Dermis blood vessel endothelial cell (primary cell): ENCODE results near the gene NFAM1. TPM values are rescaled to one million over a fixed set of nuclear protein-coding genes. Genes with fewer than 3 reads are reported as not detected.
A peak's percentile ranks its signal among the peaks of the same experiment; 100 is the strongest.

Experiments
- DNase-seq: peaks from one replicate; pipeline ENCODE4 v3.0.0; 2010
- total RNA-seq: library from RNA; depleted of rRNA; stranded (reverse); fragments of >200 nt; gene quantifications from 2 replicates; pipeline ENCODE4 v1.2.3, GENCODE V29; 2014

Gene NFAM1
- total RNA-seq, 1 donor from 2014 or later, result not detected

- no peak for DNase-seq
Observed at GRCh38 chr22:42380769-42381551, 51.2 kb downstream of the NFAM1 start.

DNA sequence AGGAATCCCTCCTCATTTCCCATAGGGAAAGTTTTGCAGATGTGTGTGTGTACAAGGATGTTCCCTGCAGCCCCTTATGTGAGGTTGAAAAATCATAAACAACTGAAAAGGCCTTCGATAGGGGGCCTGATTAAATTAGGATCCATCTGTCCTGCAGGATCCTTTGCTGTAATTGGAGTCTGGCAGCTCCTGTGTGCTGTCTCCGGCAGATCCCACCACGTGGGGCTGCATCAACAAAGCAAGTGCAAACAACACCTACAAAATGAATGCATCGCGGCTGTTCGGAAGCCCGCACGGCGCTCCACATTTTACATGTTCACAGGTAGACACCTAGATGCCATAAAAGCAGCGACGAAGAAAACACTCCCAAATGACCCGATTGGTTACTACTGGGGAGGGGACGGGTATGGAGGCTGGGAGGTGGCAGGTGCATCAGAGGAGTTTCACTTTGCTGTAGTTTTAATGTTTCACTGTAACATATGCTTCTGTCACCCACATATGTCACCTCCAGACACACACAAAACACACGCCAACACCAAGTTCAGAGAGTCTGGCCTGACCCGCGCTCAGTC lies 52.2 kb downstream of the NFAM1 start:
- DNase-seq, result no peak

GRCh38 chr22:42376711-42377554 lies 55.3 kb downstream of the NFAM1 start:
- no peak for DNase-seq

- no peak for DNase-seq
Observed at GRCh38 chr22:42375982-42376381, 56.2 kb downstream of the NFAM1 start.

DNA sequence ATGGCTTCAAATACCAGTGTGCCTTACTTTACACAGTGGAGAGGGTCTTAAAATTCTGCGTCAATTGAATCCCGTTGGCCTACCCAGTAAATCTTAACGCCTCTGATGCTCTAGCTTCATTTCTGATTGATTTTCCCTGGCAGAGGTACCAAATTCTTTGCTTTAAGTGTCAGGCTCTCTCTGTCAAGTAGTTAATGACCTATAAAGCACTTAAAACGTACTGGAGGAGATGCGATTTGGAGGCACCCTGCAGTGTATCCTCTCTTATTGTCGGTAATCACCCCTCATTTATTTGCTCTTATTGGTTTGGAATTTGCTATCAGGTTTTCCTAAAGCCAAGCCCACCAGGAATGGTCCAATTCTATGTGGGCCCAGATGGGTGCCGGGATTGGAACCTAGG lies 59.2 kb downstream of the NFAM1 start:
- DNase-seq, result no peak

GRCh38 chr22:42371501-42371900 lies 60.7 kb downstream of the NFAM1 start:
- DNase-seq, result no peak

- no peak for DNase-seq
Observed at GRCh38 chr22:42371099-42371498, 61.1 kb downstream of the NFAM1 start.

DNA sequence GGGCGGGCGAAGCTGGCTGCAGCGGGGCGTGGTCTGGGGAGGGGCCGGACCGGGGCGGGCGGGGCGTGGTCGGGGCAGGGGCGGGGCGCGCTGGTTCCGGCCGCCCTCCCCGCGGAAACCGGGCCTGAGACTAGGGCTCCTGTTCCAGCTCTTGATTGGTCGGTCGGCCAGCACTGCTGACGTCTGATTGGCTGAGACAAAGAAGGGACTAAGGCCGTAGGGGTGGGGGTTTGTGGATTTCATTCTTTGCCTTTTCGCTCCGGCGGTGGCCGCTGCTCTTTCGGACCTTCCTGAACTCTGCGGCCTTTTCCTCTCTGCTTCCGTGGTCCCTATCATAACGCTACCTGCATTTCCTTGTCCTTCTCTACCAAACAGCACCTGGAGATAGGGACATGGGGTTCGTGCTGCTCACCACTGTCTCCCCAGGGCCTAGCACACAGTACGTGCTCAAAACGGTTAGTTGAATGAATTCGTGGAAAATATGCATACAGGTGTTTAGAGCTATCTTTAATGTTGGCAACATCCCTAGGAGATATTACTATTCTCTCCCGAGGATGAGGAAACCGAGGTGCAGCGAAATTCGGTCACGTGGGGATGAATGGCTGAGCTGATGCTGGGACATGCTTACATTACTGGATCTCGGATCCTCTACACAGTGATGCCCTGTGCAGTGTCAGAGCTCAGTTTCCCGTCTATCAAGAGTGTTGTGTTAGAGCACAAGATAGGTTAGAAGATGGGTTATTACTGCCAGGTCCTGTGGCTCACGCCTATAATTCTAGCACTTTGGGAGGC lies 62.8 kb downstream of the NFAM1 start:
- DNase-seq, result peak; percentile 78

DNA sequence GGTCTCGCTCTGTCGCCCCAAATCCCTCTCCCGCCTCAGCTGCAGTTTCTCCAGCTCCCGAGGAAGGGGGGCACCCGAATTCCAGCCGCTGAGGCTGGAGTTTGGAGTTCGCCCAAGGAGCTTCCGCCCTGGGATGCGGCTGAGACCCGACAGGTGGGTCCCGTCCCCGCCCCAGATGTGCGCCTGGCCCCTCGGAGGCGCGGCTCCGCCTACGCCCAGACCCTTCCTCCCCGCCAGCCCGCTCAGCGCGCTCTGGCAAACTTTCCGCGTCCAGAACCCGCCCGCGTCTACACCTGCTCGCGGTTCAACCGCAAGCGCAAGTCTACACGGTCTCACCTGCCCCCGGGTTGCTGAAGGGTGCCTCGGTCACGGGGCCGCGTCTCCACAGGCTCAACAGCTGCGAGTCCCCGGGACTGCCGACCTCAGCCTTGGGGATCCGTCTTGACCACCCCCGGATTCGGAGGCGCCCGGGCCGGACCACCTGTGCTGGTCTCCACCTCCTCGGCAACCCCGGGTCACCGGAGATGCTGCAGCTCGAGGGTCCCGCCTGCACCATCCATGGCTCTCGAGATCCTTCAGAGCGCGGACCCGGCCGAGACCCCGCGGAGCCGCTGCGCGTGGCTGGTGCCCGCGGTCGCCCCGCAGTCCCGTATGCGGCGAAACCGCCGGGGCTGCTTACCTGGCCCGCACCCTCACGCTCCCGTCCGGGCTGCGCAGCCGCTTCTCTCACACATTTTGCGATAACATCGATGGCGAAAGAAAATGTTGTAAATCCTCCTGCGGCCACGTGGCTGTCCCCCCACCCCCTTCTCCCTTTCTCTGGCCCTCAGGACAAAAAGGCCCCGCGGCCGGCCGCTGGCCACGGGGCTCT lies 63.6 kb downstream of the NFAM1 start:
- no peak for DNase-seq

- no peak for DNase-seq
Observed at GRCh38 chr22:42367980-42368378, 64.2 kb downstream of the NFAM1 start.

GRCh38 chr22:42366806-42367581 lies 65.2 kb downstream of the NFAM1 start:
- no peak for DNase-seq

DNA sequence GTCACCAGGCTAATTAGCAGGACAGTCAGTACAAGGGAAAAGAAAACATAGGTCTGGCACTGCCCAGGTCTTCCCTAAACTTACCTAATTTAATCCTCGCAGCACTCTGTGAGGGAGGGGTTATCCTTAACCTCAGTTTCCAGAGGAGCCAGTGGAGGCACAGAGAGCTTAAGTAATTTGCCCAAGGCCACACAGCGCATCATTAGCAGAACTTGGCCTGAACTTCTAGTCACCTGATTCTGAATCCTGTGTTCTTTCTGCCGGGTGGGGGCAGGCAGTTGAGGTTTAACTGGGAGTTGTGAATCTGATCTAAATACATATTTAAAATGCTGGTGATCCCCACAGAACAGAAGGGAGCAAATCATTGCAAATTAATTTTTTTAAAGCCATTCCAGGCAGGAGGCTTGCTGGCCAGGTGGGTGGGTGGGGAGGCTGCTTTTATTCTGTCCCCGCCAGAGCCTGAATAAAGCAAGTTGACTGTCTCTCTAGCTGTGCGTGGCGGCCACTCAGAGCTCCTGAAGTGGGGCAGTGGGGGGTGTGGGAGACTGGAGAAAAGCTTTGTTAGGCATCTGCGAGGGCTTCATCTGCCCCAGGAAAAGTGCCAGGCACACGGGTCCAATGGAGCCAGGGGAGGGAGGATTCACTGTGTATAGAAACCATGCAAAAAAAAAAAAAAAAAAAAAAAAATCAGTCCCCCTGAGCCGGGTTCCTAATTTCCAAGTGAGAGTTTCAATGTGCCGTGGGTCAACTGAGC lies 66.1 kb downstream of the NFAM1 start:
- DNase-seq, result no peak

- peak; percentile 14 for DNase-seq
Observed at GRCh38 chr22:42365111-42365865, 66.9 kb downstream of the NFAM1 start.

DNA sequence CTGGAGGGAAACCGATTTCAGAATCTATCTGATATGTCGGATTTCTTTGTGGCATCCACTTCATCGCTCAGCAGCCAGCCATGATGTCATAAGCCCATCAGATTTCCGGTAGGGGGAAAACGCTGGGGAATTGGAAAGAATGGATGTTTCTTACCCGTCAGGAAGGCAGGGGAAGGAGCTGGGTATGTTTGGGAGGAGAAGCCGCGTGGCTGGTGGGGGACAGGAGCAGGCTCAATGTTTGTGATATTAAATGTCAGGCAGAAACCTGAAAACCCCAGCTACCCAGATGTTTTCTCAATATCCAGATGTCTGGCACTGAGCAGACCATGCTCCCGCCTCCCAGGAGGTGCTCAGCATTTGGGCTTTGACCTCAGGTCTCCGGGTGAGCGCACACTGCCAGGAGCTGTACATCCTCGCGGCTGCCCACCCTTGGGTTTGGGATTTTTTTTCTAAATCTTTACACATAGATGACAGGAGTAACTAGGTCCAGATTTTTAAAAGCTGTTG lies 67.5 kb downstream of the NFAM1 start:
- peak; percentile 17 for DNase-seq

- no peak for DNase-seq
Observed at GRCh38 chr22:42363892-42364291, 68.3 kb downstream of the NFAM1 start.

GRCh38 chr22:42361523-42361922 lies 70.7 kb downstream of the NFAM1 start:
- DNase-seq, result no peak

DNA sequence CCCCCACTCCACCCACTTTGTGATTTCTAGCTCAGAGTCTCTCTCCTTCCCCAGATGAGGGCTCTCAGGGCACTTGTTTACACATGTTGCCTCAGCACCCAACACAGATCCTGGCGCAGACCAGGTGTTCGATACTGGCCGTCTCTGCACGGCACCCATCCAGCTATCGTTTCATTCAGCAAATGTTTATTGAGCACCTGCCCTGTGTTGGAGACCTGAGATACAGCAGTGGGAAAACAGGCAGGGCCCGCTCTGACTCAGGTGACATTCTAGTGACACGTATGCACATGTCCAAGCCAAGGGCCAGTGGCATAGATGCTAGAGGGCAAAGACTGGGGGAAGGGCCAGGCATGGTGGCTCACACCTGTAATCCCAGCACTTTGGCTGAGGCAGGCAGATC lies 71.9 kb downstream of the NFAM1 start:
- no peak for DNase-seq

- DNase-seq, result no peak
Observed at GRCh38 chr22:42358643-42359558, 73.3 kb downstream of the NFAM1 start.
